ENCODE data around the gene SLC22A8.
A peak's percentile ranks its signal among the peaks of the same experiment; 100 is the strongest.
"Not testable (repeated sequence)": the region's sequence is repeated elsewhere in the genome, so short reads cannot be mapped to it uniquely, and the experiment has no call there.

Gene SLC22A8, protein sequence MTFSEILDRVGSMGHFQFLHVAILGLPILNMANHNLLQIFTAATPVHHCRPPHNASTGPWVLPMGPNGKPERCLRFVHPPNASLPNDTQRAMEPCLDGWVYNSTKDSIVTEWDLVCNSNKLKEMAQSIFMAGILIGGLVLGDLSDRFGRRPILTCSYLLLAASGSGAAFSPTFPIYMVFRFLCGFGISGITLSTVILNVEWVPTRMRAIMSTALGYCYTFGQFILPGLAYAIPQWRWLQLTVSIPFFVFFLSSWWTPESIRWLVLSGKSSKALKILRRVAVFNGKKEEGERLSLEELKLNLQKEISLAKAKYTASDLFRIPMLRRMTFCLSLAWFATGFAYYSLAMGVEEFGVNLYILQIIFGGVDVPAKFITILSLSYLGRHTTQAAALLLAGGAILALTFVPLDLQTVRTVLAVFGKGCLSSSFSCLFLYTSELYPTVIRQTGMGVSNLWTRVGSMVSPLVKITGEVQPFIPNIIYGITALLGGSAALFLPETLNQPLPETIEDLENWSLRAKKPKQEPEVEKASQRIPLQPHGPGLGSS

GRCh38 chr11:63015521-63016215, at the start of gene SLC22A8:
Gene SLC22A8 (minus strand): TSS chr11:63015841. CDS start chr11:63014958, 883 bp downstream.
- DNase-seq (ENCODE audit: low read depth, low spot score) = no peak

GRCh38 chr11:63046203-63046602, 30.6 kb upstream of the SLC22A8 start:
- not testable (repeated sequence) for DNase-seq (ENCODE audit: low read depth, low spot score)

DNA sequence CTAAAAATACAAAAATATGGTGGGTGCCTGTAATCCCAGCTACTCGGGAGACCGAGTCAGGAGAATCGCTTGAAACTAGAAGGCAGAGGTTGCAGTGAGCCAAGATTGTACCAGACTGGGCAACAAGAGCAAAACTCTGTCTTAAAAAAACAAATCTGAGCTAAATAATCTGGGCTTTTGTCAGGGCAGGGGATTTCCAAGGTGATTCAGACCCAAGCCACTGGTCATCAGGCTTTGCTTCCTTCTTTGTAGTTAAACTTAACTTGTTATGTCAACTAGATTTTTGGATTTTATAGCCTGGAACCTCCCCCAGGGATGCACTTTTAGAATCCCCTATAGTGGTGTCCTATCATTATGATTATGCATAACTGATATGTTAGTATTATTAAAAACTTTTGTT, 27.0 kb upstream of the SLC22A8 start:
- DNase-seq (ENCODE audit: low read depth, low spot score) = no peak

DNA sequence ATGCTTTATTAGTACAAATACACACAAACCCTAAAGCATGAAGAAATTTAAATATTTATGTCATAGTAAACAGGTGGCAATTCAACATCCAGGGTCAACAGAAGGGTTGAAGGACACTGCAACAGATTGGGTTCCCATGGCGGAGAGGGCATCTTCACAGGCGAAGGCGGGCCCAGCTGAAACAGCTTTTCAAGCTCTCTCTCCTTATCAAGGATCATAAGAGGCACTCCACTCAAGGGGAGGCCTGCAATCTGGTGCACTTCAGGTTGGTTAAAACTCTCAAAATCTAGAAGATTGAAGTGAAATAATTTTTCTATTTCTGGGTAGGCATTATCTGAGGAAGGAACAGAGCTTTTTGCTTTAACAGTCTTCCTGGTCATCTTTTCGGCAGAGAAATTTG, 16.8 kb upstream of the SLC22A8 start:
- no peak for DNase-seq (ENCODE audit: low read depth, low spot score)

DNA sequence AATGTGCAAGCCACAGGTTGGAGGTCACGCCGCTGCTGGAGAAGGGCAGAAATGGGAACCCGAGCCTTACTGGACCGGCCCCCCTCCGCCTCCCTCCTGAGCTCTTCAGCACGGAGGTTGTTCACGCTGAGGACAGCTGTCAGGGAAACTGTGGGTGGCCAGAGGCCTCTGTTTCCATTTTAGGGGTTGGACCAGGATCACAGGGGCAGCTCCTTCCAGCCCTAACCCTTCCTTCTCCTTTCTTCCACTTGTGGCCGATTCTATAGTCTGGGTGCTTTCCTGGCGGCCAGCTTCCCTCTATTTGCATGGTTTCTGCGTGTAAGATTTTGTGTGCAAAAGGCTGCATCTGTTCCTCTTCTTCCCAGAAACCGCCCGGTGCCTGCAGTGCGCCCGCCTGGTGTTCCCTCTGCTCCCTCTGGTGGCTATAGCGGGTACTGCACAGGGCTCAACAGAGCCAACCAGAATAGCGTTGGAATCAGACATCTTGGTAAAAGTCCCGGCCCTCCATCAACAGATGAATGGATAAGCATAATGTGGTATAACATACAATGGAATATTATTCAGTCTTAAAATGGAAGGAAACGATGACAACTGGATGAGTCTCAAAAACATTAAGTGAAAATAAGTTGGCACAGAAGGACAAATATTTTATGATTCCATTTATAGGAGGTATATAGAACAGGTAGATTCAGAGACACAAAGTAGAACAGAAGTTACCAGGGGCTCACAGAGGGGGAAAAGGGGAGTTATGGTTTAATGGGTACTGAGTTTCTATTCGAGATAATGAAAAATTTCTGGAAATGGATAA, 8.4 kb upstream of the SLC22A8 start:
- DNase-seq (ENCODE audit: low read depth, low spot score) = peak; percentile 70

DNA sequence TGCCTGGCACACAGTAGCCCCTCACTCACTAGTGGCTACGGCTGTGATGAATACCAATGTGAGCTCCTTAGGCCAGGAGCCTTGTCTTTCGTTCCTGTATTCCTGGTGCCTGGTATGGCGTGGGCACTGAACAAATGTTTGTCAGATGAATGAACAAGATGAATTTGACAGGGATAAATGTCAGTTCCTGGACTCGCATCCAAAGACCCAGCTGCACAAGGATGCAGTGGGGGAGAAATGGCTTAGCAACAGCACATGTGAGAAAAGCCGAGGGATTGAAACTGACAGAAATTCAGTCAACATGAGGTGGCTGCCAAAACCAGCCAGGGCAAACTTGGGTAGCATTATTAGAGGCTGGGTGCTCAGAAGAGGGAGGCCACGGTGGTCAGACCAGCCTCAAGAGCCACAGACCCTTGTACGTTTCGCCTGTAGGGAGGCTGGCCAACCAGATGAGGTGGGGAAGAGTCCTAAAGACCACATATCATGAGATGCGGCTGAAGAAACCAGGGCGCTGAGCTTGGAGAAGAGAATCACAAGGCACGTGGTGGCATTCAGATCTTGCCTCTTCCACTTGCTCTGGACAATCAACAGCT, 7.7 kb upstream of the SLC22A8 start:
- no peak for DNase-seq (ENCODE audit: low read depth, low spot score)

DNA sequence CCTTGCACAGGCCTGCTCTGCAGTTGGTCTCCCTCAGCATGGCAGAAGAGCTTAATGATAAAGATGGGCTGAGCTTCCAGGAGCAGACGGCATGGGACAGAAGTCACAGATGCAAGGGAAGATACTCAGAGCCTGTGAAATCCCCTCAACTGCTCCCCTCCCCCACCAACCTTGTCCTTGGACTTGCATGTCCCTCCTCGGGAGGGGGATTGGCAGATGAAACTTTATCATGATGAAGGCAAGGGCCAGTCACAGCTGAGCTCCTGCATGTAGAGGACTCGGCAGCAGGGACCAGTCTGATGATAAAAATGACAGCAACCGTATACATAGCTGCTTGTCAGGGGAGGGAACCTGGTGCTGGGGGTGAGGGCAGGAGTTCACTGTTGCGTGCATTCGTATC, 6.8 kb upstream of the SLC22A8 start:
- DNase-seq (ENCODE audit: low read depth, low spot score) = no peak

GRCh38 chr11:63020671-63021291, 5.1 kb upstream of the SLC22A8 start:
- no peak for DNase-seq (ENCODE audit: low read depth, low spot score)

GRCh38 chr11:63019506-63019905, 3.9 kb upstream of the SLC22A8 start:
- no peak for DNase-seq (ENCODE audit: low read depth, low spot score)

DNA sequence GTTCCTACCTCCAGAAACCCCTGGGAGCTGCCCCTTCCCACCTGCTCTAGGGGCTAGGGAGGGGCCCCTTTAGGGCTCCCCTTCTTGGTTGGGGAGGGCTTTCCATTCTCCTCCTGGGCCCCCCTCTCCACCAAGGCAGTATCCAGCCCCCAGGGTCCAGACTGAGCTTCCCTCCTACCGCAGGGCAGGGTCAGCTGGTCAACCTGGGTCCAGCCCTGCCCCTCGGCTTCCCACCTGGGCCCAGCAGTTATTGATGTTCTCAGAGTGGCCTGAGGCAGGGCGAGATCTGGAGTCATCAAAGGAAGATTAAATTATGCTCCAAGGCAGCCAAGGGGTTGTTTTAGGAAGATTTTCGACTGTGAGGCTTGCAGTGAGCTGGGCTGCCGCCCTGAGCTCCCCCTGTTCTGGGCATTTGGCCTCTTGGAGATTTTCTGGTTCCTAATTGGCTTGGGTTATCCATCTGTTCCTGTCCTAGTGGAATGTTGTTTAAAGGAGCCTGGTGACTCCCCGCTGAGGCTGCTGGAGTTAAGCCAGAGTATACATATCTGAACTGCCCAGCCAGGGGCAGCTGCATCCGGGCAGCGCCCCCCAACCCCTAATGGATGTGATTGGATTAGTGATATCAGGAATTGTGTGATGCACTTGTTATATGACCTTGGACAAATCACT, 1.8 kb upstream of the SLC22A8 start:
- DNase-seq (ENCODE audit: low read depth, low spot score) = no peak

- no peak for DNase-seq (ENCODE audit: low read depth, low spot score)
Observed at GRCh38 chr11:63014408-63015055, 1.1 kb downstream of the SLC22A8 start.

- no peak for DNase-seq (ENCODE audit: low read depth, low spot score)
Observed at GRCh38 chr11:63012839-63013238, 2.8 kb downstream of the SLC22A8 start.

DNA sequence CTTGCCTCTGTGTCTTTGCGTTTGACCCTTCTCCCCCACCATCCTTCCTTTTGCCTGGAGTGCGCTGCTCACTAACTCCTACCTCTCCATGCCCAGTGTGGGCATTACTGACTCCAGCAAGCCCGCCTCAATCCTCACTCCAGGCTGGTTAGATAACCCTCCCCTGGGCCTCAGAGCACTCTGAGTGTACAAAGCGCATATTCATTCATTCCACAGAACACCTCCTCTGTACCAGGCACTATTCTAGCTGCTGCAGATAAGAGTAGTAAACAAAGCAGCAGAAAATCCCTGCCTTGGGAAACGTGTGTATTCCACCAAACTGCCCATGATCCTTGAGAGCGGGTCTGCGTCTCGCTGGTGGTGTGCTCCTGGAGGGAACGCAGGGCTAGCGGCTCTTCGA, 3.2 kb downstream of the SLC22A8 start:
- no peak for DNase-seq (ENCODE audit: low read depth, low spot score)

DNA sequence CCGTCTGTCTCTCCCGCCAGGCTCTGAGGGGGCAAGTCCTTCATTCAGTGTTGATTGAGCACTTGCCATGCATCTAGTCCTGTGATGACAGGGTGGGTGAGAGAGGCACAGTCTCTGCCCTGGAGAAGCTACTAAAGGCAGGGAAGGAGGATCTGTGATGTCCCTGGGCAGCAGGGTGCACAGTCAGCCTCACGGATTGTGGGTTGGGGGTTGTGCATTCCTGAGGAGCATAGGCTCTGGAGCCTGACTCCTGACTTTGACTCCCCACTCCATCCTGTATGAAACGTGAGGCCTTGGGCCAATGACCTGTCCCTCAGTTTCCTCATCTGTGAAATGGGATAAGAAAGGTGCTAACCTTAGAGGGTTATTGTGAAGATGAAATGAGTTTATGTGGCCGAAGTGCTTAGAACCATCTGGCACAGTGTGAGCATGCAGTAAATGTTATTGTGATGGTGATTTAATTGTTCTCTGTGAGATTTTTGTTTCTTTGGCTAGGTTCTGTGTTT, 4.7 kb downstream of the SLC22A8 start:
- DNase-seq (ENCODE audit: low read depth, low spot score) = no peak

- DNase-seq (ENCODE audit: low read depth, low spot score) = no peak
Observed at GRCh38 chr11:63007920-63008319, 7.7 kb downstream of the SLC22A8 start.

DNA sequence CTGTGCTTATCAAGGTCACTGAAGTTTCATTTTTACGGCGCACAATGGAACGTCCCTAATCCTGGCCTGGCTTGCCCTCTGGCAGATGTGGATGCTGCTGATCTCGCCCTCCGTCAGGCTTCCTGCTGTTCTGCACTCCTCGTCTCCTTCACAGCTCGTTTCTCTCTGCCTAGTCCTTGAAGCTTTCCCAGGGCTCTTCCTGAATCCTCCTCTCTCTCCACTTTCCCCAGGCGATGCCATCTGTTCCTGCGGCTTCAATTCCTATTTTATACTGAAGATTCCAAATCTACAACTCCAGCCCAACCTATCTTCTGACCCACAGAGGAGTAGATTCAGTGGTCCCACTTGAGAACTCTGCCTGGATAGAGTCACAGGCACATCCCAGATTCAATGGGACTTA, 14.2 kb downstream of the SLC22A8 start:
- DNase-seq (ENCODE audit: low read depth, low spot score) = no peak

- DNase-seq (ENCODE audit: low read depth, low spot score) = no peak
Observed at GRCh38 chr11:62999649-63000048, 16.0 kb downstream of the SLC22A8 start.

DNA sequence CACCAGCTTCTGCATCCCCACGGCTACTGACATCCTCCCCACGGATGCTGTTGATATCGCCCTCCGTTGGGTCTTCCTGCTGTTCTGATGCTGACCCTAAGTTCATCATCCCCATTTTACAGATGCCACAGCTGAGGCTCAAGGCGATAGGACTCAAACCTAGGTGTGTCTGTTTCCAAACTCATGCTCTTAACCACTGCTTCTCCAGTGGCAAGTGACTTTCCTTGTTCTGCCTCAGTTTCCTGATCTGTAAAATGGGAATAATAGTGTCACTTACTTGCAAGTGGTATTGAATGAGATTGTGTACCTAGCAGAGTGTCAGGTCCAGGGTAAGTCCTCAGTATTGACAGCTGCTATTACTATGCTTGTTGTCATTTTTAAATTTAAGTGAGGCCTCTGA, 16.5 kb downstream of the SLC22A8 start:
- DNase-seq (ENCODE audit: low read depth, low spot score) = no peak

- DNase-seq (ENCODE audit: low read depth, low spot score) = no peak
Observed at GRCh38 chr11:62996271-62996670, 19.4 kb downstream of the SLC22A8 start.

- DNase-seq (ENCODE audit: low read depth, low spot score) = no peak
Observed at GRCh38 chr11:62994775-62995174, 20.9 kb downstream of the SLC22A8 start.
